Central memory CD8-positive, alpha-beta T cell (primary cell): ENCODE results near the gene ADAMTS6.

Experiments used
- ATAC-seq: fragments of 150-1000 bp; cut with Tn5 transposase; replicated peaks from 2 replicates; pipeline ENCODE4 v1.10.0; 2022; ENCODE audit warnings: mild to moderate bottlenecking, moderate FRiP score, moderate number of reproducible peaks; ENCODE audit not compliant: poor library complexity, severe bottlenecking; ENCODE audit errors: extremely low read depth
- DNase-seq, 2 donors: peaks; one replicate each; pipeline ENCODE4 v3.0.0; 2021; ENCODE audit warnings: low spot score in 2 of 2
- H3K27ac Mint-ChIP-seq: one replicate; pipeline ENCODE4 v1.8.0; 2022; ENCODE audit warnings: low read depth, mild to moderate bottlenecking, moderate library complexity, mixed read lengths
- H3K27me3 Mint-ChIP-seq: one replicate; pipeline ENCODE4 v1.8.0; 2022; ENCODE audit warnings: mixed read lengths
- H3K36me3 Mint-ChIP-seq: one replicate; pipeline ENCODE4 v1.8.0; 2022; ENCODE audit warnings: mild to moderate bottlenecking, moderate library complexity, mixed read lengths; ENCODE audit not compliant: insufficient read depth
- H3K4me1 Mint-ChIP-seq: one replicate; pipeline ENCODE4 v1.8.0; 2022; ENCODE audit warnings: mixed read lengths
- H3K4me3 Mint-ChIP-seq: one replicate; pipeline ENCODE4 v1.8.0; 2022; ENCODE audit warnings: mild to moderate bottlenecking, moderate library complexity, mixed read lengths
- H3K9me3 Mint-ChIP-seq: one replicate; pipeline ENCODE4 v1.8.0; 2022; ENCODE audit warnings: mixed read lengths

Gene ADAMTS6

DNA sequence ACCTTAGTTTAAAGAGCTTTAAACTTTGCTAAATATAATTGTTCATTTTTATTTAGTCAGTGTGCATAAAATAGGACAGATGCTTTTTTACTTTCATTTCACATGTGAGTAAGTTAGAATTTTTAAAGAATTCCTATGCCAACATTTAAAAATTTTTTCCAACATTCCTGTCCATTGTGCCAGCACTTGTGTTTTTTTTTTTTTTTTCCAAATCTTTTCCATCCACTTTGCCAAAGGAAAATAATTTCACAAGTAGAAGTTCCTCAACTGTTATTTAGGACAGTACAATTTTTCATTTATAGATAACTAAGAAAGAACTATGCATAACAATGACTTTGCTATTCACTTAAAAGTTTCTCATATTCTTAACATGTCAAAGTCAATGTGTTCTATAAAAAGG, 189.5 kb downstream of the ADAMTS6 start:
- H3K4me1 Mint-ChIP-seq = no peaks in the 10 kb centered on the region
- no peak overlapping the region for H3K27ac Mint-ChIP-seq
- no peak overlapping the region for H3K4me3 Mint-ChIP-seq
- DNase-seq (no peak), ATAC-seq (no peak)
- H3K9me3 Mint-ChIP-seq = no peaks in the 10 kb centered on the region
- H3K36me3 Mint-ChIP-seq = no peaks in the 10 kb centered on the region
- H3K27me3 Mint-ChIP-seq = no peaks in the 10 kb centered on the region

- Mint-ChIP-seq H3K9me3 (no peaks in the 10 kb centered on the region), H3K4me1 (no peaks in the 10 kb centered on the region), H3K36me3 (no peaks in the 10 kb centered on the region), H3K27ac (no peak overlapping the region), H3K4me3 (no peak overlapping the region), H3K27me3 (no peaks in the 10 kb centered on the region)
- no peak for DNase-seq
- no peak for ATAC-seq
These were observed 191.0 kb downstream of the ADAMTS6 start for GRCh38 chr5:65290677-65291076.

DNA sequence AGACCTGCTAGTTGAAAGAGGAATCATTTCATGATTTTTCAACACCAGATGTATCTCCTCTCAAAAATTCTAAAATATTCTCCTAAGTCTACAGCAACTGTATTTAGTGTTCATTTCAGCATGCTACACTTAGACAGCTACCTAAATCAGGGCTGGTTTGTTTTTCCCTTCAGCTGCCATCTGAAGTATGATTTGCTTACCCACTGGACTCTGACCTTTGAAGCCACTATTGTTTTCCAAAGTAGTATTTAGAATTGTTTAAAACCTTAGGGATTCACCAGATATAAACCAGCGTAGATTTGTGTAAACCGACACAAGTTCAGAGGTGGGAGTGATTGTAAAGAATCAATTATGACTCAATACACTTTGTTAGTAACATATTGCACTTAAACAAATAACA, 193.1 kb downstream of the ADAMTS6 start:
- Mint-ChIP-seq H3K27ac (no peak overlapping the region), H3K4me1 (no peaks in the 10 kb centered on the region), H3K36me3 (no peaks in the 10 kb centered on the region), H3K9me3 (no peaks in the 10 kb centered on the region), H3K4me3 (no peak overlapping the region), H3K27me3 (no peaks in the 10 kb centered on the region)
- no peak for DNase-seq
- ATAC-seq = no peak

- no peaks in the 10 kb centered on the region for H3K36me3 Mint-ChIP-seq
- no peaks in the 10 kb centered on the region for H3K27me3 Mint-ChIP-seq
- H3K4me1 Mint-ChIP-seq = no peaks in the 10 kb centered on the region
- no peak overlapping the region for H3K27ac Mint-ChIP-seq
- no peak for ATAC-seq
- H3K9me3 Mint-ChIP-seq = no peaks in the 10 kb centered on the region
- no peak overlapping the region for H3K4me3 Mint-ChIP-seq
- no peak for DNase-seq
These were observed 202.1 kb downstream of the ADAMTS6 start for GRCh38 chr5:65279603-65280002.

GRCh38 chr5:65276178-65276890, 205.4 kb downstream of the ADAMTS6 start:
- no peaks in the 10 kb centered on the region for H3K4me1 Mint-ChIP-seq
- H3K9me3 Mint-ChIP-seq = no peaks in the 10 kb centered on the region
- ATAC-seq = no peak
- no peak overlapping the region for H3K27ac Mint-ChIP-seq
- DNase-seq = no peak
- H3K27me3 Mint-ChIP-seq = no peaks in the 10 kb centered on the region
- H3K36me3 Mint-ChIP-seq = no peaks in the 10 kb centered on the region
- H3K4me3 Mint-ChIP-seq = no peak overlapping the region

GRCh38 chr5:65271906-65272305, 209.8 kb downstream of the ADAMTS6 start:
- H3K4me1 Mint-ChIP-seq = no peaks in the 10 kb centered on the region
- H3K27me3 Mint-ChIP-seq = no peaks in the 10 kb centered on the region

GRCh38 chr5:65268525-65268924, 213.2 kb downstream of the ADAMTS6 start:
- Mint-ChIP-seq H3K27me3 (no peaks in the 10 kb centered on the region), H3K36me3 (no peaks in the 10 kb centered on the region), H3K4me1 (no peaks in the 10 kb centered on the region)

More at GRCh38 chr5:65271906-65272305, 209.8 kb downstream of the ADAMTS6 start:
- Mint-ChIP-seq H3K27ac (no peak overlapping the region), H3K4me3 (no peak overlapping the region), H3K36me3 (no peaks in the 10 kb centered on the region), H3K9me3 (no peaks in the 10 kb centered on the region)
- DNase-seq = no peak
- ATAC-seq = no peak

GRCh38 chr5:65264420-65264819, 217.3 kb downstream of the ADAMTS6 start:
- H3K4me1 Mint-ChIP-seq = no peaks in the 10 kb centered on the region

More at GRCh38 chr5:65268525-65268924, 213.2 kb downstream of the ADAMTS6 start:
- H3K27ac Mint-ChIP-seq = no peak overlapping the region
- ATAC-seq (no peak), DNase-seq (no peak)
- no peak overlapping the region for H3K4me3 Mint-ChIP-seq
- H3K9me3 Mint-ChIP-seq = no peaks in the 10 kb centered on the region

DNA sequence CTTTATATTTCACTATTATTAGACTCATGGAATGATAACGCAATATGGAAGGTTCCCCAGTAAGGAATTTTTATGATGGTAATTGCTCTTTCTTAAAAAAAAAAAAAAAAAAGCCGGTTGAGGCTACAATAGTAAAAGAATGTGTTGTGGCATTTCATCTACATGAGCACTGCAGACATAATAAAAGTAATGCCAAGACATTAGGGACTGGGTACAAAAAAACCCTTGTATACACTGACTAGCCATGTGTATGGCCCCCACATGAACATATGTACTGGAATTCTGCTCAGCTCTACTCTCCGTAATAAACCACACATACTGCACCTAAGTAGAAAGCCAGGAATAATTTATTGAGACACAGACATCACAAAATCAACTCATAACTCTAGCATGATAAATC, 218.4 kb downstream of the ADAMTS6 start:
- H3K27me3 Mint-ChIP-seq = no peaks in the 10 kb centered on the region
- no peak overlapping the region for H3K27ac Mint-ChIP-seq
- H3K4me3 Mint-ChIP-seq = no peak overlapping the region
- H3K36me3 Mint-ChIP-seq = no peaks in the 10 kb centered on the region
- H3K9me3 Mint-ChIP-seq = no peaks in the 10 kb centered on the region
- ATAC-seq (no peak), DNase-seq (no peak)
- H3K4me1 Mint-ChIP-seq = no peaks in the 10 kb centered on the region

More at GRCh38 chr5:65264420-65264819, 217.3 kb downstream of the ADAMTS6 start:
- H3K27ac Mint-ChIP-seq = no peak overlapping the region
- H3K36me3 Mint-ChIP-seq = no peaks in the 10 kb centered on the region
- DNase-seq = no peak
- no peaks in the 10 kb centered on the region for H3K9me3 Mint-ChIP-seq
- no peak overlapping the region for H3K4me3 Mint-ChIP-seq
- ATAC-seq = no peak
- no peaks in the 10 kb centered on the region for H3K27me3 Mint-ChIP-seq

DNA sequence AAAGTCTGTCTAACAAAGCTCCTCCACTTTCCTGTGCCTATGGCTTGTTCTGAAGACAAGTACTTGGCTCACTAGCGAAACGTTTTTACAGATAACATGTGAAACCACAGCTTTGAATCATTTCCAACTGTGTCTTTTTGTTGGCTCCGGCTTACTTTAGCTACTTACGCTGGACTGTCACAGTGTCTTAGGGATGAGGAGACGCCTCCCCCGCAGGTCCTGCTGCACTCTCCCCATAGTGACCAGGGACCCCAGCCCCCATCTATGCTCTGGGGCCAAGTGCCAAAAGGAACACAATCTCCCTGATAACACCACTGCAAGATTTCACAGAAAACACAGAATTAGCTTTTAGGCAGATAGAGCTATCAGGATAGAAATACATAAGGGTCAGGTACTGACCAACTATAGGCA, 219.1 kb downstream of the ADAMTS6 start:
- no peaks in the 10 kb centered on the region for H3K36me3 Mint-ChIP-seq
- H3K27ac Mint-ChIP-seq = no peak overlapping the region
- DNase-seq = no peak
- no peaks in the 10 kb centered on the region for H3K27me3 Mint-ChIP-seq
- no peak for ATAC-seq
- H3K4me3 Mint-ChIP-seq = no peak overlapping the region
- H3K4me1 Mint-ChIP-seq = no peaks in the 10 kb centered on the region
- H3K9me3 Mint-ChIP-seq = no peaks in the 10 kb centered on the region

- Mint-ChIP-seq H3K36me3 (no peaks in the 10 kb centered on the region), H3K27ac (no peak overlapping the region), H3K4me3 (no peak overlapping the region), H3K9me3 (no peaks in the 10 kb centered on the region), H3K27me3 (no peaks in the 10 kb centered on the region), H3K4me1 (no peaks in the 10 kb centered on the region)
- DNase-seq = no peak
- ATAC-seq = no peak
These were observed 219.6 kb downstream of the ADAMTS6 start for GRCh38 chr5:65262096-65262495.

DNA sequence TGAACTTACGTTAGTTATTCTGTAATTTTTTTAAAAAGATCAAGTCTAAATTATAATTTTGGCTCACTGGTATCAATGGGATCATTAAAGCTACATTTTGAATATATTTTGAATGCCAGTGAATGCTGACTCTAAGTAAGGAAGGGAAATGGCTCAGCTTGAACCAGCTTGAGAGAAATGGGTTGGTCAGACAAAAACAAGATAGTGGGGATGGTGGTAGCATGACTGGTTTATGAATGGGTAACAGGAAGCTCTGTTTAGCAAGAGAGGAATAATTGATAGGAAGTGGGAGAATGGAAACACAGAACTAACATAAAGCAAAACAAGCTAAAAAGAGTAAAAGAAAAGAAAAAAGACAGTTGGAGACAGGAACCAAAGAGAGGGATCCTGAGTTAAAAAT, 220.2 kb downstream of the ADAMTS6 start:
- H3K27me3 Mint-ChIP-seq = no peaks in the 10 kb centered on the region
- ATAC-seq (no peak), DNase-seq (no peak)
- no peak overlapping the region for H3K27ac Mint-ChIP-seq
- H3K4me3 Mint-ChIP-seq = no peak overlapping the region
- H3K4me1 Mint-ChIP-seq = no peaks in the 10 kb centered on the region
- H3K9me3 Mint-ChIP-seq = no peaks in the 10 kb centered on the region
- peaks cover 2% of the 10 kb centered on the region for H3K36me3 Mint-ChIP-seq

DNA sequence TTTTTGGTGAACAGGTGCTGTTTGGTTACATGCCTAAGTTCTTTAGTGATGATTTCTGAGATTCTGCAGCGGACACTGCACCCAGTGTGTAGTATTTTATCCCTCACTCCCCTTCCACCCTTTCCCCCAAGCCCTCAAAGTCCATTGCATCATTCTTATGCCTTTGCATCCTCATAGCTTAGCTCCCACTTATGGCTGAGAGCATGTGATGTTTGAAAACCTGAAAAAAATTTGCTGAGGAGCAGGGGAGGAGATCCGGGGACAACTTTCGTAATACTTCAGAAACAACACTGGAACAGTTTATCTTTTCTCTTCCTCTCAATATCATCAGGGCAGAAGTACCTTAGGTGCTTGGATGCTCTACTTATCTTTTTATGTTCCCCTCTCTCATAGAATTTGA, 226.4 kb downstream of the ADAMTS6 start:
- Mint-ChIP-seq H3K9me3 (no peaks in the 10 kb centered on the region), H3K27ac (no peak overlapping the region), H3K27me3 (no peaks in the 10 kb centered on the region), H3K4me3 (no peak overlapping the region), H3K36me3 (peaks cover 2% of the 10 kb centered on the region), H3K4me1 (no peaks in the 10 kb centered on the region)
- DNase-seq = no peak
- ATAC-seq = no peak
